T-helper 1 cell (primary cell): Measurements from ENCODE around the gene EFNA1.
"Not testable (repeated sequence)": the region's sequence is repeated elsewhere in the genome, so short reads cannot be mapped to it uniquely, and the experiment has no call there.

Source experiments
- DNase-seq, 5 donors: peaks; one replicate each; pipeline ENCODE4 v3.0.0-alpha.2; 2012 to 2020

EFNA1 gene

DNA sequence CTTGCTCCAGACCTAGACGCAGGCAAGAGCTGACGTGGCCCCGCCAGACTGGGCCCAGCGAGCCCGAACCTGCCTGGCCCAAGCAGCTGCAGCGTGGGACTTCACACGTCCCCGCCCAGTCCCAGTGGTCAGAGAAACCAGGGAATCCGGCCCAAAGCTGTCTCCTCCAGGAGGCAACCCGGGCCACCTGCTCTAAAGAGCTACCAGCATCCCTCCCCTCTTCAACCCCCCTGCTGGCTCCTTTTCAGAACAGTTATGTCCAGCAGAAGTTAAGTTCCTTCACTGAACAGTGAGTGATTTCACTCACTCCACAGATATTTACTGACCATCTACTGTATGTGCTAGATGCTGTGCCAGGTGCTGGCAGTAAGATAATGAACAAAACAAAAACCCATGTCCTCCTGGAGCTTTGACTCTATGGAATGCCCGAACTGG lies 2.1 kb upstream of the EFNA1 start:
- DNase-seq, result no peak

DNA sequence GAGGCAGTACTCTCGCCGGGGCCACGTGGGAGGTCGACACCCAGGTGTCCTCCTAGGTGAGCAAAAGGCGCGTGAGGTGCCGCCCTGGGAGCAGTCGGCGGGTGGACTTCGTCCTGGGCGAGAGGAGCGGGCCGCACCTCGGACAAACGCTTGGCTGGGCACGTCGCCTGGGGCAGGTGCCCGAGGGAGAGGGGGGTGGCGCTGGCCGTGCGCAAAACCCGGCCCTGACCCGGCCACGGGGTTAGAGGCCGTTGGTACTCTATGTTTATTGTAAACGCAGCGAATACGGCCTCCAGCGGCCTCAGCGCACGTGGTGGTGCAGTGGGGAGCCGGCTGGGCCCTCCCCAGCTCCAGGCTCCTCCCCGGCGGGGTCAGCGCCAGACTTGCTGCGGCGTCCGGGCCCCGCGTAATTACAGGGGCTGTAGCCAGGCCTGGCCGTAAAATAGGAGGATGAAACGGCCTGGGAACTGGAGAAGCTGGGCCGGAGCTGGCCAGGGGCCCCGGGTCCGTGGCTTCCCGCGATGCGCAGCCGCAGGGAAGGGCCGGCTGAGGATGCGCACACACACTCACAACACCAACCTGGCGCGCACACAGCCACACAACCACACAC lies 1.6 kb upstream of the EFNA1 start:
- DNase-seq, result no peak

DNA sequence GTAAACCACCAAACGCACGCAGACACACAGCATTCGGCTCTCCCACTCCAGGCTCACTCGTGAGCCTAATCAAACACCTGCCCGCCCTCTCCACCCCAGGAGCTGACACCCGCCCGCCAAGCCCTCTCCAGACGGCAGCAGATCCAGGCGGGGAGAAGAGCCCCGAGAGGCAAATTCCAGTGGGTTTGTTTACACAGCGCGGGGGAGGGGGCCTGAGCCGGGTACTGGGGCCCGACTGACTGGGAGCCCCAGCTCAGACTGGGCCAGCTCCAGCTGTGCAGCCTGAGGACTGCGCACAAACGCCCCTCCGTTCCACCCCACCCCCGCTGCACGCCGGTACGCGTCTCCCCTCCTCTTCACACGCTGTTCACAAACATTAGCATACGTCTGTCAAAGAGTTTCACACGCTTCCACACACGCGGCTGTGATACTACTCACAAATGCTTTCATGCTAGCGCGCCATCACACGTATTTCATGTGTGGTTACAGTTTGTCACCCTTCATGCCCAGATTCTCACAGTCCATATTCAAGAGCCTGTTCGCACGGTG lies 1.0 kb upstream of the EFNA1 start:
- DNase-seq, result peak in 1 of 5 donors; percentile 32

DNA sequence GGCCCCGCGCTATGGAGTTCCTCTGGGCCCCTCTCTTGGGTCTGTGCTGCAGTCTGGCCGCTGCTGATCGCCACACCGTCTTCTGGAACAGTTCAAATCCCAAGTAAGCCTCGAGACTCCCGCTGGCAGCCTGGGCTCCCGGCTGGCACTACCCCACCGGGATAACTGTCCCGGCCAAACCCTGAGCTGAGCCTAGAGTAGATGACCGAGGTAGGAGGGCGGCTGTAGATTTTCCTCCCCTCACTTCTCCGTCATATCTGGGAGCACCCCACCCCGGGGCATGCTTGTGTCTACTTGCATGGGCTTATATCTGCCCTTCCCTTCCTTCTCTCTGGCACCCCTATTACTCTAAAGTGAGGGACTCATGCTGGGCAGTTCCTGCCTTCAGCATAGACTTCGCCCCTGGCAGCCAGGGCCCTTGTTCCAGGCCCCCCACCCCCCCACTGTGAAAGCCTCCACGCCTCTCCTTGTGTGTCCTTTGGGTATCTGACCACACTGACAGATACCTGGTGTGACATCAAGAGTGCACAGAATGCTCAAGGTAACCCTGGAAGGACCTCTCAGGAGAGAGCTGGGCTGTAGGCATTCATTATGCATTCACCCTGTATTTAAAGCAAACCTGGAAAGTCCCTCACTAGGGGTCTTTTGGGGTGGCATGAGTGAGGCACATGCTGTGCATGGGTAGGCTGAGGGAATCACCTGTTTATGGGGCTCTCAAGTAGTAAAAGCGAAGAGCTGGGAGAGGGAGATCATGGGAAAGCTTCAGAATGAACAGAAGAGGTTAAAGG lies 485 bp downstream of the EFNA1 start:
- no peak for DNase-seq

DNA sequence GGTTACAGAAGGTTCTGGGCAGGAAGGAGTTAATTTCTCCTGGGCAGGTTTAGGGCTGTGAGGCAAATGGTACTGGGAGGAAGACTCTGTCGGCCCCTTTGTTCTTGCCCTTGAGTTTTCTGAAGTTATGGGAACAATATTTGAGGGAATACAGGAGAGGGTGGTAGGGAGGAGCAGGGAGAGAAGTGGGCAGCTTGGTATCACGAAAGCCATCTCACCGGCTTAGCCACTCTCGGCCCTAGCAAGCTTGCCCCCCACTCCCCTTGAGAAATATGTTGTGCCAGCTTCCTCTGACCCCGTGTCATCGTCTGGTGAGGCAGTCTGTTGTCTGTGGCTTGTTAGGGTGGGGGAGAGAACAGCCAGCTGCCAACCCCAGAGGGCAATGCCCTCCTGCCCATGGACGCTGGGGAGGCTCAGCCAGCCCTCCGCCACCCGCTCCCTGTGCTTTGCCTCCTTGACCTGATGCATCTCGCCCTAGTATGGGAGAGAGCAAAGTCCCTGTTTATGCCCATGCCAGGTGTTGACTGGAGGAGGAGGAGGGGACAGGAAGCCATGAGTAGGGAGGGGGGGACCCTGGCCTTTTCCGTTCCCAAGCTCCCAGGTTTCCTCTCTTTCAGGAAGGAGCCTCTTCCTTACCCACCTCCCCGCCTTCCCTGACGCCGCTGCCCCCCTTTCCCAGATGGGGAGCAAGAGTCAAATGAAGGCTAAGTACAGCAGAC lies 1.2 kb downstream of the EFNA1 start:
- DNase-seq, result no peak

DNA sequence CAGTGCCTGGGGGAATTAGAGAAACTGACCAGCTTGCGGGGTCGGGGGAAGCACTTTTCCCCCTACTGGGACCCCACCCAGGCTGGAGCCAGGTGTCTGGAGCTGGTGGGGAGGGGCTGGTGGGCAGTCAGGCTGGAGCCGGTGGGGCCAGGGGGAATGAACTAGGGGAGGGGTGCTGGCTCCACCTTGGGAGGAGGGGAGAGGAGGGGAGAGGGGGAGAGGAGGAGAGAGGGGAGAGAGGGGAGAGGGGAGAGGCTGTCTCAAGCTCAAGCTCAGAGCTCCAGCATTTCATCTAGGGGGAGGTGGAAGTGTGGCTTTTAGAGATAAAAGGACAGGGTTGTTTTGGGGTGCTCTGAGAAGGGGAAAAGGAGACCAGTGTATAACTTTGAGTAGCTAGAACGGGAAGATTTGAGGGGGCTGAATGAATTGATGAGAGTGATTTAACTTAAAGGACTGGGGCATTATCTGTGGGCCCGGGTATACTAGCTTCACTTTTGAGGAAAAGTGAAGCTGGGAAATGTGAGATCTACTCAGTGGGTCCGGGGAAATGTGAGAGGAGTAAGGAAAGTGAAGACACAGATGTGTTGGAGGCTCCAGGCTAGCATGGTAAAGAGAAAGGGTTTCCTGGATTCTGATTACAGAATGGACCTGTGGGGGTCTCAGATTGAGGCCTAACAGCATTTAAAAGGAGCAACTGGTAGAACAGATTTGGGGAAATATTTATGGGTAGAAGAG lies 2.8 kb downstream of the EFNA1 start:
- DNase-seq, result no peak

DNA sequence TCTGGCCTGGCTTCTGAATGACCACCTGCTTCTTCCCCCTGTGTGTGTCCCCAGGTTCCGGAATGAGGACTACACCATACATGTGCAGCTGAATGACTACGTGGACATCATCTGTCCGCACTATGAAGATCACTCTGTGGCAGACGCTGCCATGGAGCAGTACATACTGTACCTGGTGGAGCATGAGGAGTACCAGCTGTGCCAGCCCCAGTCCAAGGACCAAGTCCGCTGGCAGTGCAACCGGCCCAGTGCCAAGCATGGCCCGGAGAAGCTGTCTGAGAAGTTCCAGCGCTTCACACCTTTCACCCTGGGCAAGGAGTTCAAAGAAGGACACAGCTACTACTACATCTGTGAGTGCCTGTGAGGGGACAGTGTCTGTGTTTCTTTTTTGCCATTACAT lies 3.6 kb downstream of the EFNA1 start:
- DNase-seq, result no peak

DNA sequence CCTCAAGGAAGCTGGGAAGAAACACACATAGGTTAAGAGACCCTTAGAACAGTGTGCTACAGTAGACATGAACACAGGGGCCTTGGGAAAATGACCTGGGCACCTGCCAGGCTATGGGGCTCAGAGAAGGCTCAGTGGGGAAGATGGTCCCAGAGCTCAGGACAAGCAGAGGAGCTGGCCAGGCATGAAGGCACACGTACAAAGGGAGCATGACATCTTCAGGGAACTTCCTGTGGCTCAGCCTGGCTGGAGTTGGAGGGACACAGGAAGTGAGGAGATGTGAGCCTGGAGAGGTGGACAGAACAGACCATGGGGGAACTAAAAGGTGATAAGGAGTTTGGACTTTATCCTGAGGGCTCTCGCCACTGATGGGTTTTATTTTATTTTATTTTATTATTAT lies 4.2 kb downstream of the EFNA1 start:
- DNase-seq, result no peak

DNA sequence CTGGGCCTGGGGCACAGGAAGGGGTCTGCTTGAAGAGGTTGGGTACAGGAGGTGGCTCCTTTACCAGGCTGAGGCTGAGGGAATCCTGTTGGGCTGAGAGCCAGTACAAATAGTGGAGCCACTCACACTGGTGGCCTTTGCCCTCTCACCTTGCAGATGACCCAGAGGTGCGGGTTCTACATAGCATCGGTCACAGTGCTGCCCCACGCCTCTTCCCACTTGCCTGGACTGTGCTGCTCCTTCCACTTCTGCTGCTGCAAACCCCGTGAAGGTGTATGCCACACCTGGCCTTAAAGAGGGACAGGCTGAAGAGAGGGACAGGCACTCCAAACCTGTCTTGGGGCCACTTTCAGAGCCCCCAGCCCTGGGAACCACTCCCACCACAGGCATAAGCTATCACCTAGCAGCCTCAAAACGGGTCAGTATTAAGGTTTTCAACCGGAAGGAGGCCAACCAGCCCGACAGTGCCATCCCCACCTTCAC lies 6.2 kb downstream of the EFNA1 start:
- DNase-seq, result no peak

DNA sequence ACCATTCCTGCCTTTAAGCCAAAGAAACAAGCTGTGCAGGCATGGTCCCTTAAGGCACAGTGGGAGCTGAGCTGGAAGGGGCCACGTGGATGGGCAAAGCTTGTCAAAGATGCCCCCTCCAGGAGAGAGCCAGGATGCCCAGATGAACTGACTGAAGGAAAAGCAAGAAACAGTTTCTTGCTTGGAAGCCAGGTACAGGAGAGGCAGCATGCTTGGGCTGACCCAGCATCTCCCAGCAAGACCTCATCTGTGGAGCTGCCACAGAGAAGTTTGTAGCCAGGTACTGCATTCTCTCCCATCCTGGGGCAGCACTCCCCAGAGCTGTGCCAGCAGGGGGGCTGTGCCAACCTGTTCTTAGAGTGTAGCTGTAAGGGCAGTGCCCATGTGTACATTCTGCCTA lies 6.6 kb downstream of the EFNA1 start:
- DNase-seq, result no peak

DNA sequence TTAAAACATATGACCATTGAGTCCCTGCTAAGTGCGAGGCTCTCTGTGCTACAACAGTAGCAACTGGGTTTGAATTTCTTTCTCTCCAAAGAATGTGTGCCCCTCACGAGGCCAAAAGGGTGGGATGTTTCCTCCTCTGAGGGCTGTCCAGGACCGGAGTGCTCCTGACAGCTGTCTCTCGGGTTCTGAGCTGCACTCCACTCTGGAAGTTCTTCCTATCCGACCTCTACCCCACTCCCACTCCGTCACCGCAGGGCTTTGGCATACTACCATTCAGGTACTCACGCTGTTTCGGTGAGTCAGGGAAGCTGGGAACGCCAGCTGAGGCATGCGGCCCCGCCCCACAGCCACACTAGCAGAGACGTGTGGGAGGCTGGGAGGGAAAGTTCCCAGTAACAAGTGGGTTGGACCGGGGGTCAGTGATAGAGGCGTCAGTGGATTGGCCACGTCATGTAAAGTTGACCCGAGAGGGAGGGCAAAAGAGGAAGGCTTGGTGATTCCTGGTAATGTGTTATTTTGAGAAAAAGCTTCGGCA lies 7.3 kb downstream of the EFNA1 start:
- DNase-seq, result peak in 2 of 5 donors; percentile 26 to 34

DNA sequence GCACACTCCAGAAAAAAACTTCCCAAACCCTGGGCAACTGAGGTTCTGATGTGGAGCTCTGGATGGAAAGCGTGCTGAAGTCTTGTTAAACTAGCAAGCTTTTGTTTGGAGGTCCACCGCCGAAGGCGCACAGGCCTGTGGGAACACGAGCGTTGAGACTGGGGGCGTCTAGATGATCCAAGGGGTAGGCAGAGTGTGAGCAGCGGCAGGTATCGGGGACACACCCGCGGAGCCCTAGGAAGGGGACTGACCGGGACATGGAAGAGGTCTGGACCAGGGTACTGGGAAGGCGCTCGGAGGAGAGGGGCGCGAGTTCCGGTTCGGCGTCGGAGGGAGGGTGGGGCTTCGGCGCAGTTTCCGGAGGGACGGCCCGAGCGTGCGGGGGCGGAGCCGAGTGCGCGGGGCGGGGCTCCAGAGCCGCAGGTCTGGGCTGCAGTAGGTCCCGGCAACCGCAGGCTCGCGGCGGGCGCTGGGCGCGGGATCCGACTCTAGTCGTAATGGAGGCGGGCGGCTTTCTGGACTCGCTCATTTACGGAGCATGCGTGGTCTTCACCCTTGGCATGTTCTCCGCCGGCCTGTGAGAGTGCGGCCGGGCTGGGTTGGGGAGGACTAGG lies 7.8 kb downstream of the EFNA1 start, which contains the start of gene SLC50A1:
TSS of gene SLC50A1 (plus strand) at position 438 of the 614 bp plus-strand sequence. CDS start at position 498, 60 bp downstream.
- DNase-seq, result peak; percentile 87 to 94 (median 92)

DNA sequence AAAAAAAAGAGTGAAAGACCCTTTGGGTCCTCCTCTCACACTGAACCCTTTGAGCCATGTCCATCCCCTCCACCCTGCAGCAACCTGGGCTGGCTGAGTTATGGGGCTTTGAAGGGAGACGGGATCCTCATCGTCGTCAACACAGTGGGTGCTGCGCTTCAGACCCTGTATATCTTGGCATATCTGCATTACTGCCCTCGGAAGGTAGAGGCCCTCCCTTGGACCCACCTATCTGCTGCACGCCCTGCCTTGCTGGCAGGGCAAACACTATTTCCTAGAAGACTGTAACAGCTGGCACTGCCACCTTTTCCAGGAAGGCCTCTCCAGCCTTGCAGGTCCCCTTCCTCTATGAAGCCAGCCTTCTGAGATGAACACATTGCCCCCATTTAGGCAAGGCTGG lies 9.1 kb downstream of the EFNA1 start:
- DNase-seq, result peak in 1 of 5 donors; percentile 82

DNA sequence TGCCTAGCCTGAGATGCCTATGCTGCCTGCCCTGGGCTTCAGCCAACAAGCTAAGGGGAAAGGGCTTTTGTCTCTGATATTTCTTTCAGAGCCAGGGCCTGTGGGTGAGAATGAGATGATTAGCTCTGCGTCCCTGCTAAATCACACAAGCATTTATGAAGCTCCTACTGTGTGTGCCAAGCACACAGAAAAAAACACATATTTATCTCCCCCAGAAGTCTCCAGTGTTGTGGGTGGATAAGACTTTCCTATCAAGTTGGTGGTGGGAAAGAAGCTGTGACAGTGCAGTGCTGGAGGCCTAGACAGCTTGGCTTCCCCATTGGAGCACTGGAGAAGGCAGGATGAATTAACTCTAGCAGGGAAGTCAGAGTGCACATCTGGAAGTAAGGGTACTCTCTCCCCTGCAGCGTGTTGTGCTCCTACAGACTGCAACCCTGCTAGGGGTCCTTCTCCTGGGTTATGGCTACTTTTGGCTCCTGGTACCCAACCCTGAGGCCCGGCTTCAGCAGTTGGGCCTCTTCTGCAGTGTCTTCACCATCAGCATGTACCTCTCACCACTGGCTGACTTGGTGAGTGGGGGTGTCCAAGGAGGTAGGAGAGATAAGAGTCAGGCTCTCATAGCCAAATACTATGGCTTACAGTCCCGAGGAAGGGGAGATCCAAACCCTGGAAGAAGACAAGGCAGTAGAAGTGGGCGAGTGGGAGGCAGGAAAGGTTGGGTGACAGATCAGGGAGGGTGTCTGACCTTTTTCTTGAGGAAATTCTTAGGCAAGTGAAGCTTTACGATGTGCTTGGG lies 9.7 kb downstream of the EFNA1 start:
- no peak for DNase-seq

DNA sequence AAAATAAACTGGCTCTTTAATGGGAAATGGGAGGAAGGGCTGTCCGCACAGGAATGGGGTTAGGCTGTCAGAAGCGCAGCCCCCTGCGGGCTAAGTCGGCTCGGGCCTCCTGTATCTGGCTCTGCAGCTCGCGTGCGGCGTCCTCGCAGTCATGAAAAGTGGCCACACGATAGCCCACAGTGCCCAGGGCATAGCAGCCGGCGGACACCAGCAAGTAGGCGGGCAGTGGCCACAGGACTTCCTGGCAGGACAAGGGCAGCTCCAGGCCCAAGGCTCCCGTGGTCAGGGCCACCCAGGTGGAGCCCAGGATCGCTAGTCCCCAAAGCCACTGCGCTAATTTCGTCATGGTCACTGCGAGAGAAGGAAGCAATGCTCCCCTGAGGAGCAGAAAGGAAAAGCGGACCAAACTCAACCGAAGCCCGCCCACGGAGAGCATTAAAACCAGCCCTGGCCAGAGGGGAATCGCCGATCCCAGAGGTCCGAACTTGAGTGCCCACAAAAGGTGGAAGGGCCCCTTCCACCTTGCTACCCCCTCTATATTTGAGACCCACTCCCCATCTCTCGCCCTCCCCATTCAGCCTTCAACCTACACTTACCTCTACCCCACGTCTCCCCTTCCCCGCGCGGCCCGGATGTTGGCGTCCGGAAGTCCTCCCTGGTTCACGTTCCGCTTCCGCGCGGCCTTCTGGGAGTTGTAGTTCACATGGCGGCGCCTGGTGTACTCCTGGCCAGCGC lies 12.4 kb downstream of the EFNA1 start, which contains the start of gene DPM3:
TSS of gene DPM3 (minus strand) at position 637 of the 735 bp plus-strand sequence. CDS start at position 346, 291 bp downstream.
- peak; percentile 70 to 86 (median 80) for DNase-seq

DNA sequence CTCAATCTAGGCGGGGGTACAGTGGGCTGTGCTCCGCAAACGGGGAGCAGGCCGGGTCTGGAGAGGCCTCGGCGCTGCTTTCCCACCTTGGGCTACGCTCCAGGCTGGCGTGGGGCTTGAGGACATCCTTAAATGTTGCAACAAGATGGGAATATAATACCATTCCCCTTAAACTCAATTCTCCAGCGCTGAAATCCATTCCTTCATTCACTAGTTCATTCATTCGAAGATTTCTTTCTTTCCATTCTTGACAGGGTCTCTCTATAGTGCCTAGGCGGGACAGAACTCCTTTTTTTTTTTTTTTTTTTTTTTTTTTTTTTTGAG lies 12.9 kb downstream of the EFNA1 start:
- DNase-seq, result no peak

DNA sequence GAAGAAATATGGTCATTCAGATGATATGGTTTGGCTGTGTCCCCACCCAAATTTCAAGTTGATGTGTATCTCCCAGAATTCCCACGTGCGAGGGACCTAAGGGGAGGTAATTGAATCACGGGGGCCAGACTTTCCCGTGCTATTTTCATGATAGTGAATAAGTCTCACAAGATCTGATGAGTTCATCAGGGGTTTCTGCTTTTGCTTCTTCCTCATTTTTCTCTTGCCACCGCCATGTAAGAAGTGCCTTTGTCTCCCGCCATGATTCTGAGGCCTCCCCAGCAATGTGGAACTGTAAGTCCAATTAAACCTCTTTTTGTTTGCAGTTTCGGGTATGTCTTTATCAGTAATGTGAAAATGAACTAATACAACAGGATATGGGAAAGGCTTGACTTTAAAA lies 14.1 kb downstream of the EFNA1 start:
- DNase-seq, result no peak

DNA sequence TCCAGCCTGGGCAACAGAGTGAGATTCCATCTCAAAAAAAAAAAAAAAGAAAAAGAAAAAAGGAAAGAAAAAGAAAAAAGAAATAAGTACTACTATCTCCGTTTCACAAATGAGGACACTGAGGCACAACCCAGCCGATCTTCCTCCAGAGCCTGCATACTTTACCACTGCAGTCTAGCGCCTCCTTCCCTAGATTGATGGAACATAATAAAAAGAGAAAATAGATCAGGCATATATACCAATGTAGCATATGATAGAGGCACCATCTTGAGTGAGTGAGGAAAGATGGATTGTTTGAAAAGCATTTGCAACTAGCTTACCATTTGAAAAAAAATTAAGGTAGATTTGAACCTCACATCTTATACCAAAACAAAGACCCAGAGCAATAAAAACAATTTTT lies 17.8 kb downstream of the EFNA1 start:
- no peak for DNase-seq

DNA sequence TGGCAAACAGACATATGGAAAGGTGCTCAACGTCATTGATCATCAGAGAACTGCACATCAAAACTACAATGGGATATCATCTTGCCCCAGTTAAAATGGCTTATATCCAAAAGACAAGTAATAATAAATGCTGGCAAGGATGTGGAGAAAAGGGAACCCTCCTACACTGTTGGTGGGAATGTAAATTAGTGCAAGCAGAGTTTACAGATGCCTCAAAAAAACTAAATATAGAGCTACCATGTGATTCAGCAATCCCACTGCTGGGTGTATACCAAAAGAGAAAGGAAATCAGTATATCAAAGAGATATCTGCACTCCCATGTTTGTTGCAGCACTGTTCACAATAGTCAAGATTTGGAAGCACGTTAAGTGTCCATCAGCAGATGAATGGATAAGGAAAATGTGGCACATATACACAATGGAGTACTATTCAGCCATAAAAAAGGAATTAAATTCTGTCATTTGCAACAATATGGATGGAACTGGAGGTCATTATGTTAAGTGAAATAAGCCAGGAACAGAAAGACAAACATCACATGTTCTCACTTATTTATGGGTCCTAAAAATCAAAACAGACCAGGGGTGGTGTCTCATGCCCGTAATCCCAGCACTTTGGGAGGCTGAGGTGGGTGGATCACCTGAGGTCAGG lies 28.4 kb downstream of the EFNA1 start:
- not testable (repeated sequence) for DNase-seq

DNA sequence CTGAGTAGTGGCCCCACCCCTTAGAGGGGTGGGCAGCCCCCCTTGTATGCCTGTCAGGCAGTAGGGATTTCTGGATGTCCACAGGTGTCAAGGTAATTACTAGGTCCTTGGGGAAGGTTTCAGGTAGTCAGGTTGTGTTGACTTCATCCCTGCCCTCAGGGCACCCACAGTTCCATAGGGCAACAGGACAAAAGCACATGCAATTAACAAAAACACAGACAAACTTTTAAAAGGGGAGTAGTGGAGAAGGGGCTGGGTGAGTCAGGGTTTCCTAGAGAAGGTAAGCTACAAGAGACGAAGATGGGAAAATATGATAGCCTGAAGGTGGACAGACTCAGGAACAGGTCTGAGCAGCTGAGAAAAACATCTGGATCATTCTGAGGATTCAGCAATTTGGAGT lies 31.3 kb downstream of the EFNA1 start:
- DNase-seq, result no peak
